HG02870 (cell line): ENCODE measurements around the gene CFDP1.

Experiments
- ATAC-seq: cut with Tn5 transposase; IDR thresholded peaks from one replicate; pipeline ENCODE4 v1.9.1; 2021; ENCODE audit warnings: mild to moderate bottlenecking, moderate library complexity; ENCODE audit not compliant: unreplicated experiment

The CFDP1 gene

GRCh38 chr16:75256696-75257343, 176.5 kb downstream of the CFDP1 start:
- ATAC-seq: no peak

- no peak for ATAC-seq
Observed at GRCh38 chr16:75256059-75256571, 177.2 kb downstream of the CFDP1 start.

GRCh38 chr16:75254359-75254837, 178.9 kb downstream of the CFDP1 start:
- ATAC-seq: no peak

- ATAC-seq: no peak
Observed at GRCh38 chr16:75252946-75253911, 180.1 kb downstream of the CFDP1 start.

GRCh38 chr16:75252049-75252864, 181.0 kb downstream of the CFDP1 start:
- ATAC-seq: no peak

- ATAC-seq: peak; percentile 70
Observed at GRCh38 chr16:75251280-75252048, 181.8 kb downstream of the CFDP1 start, which contains the start of gene BCAR1. TSS of gene BCAR1 (minus strand) at chr16:75251624. CDS start at chr16:75251482, 142 bp downstream.

- ATAC-seq: peak; percentile 16
Observed at GRCh38 chr16:75250809-75251279, 182.5 kb downstream of the CFDP1 start.

- no peak for ATAC-seq
Observed at GRCh38 chr16:75250089-75250808, 183.1 kb downstream of the CFDP1 start.

GRCh38 chr16:75249441-75249840, 183.9 kb downstream of the CFDP1 start:
- no peak for ATAC-seq

GRCh38 chr16:75248536-75249380, 184.5 kb downstream of the CFDP1 start:
- no peak for ATAC-seq

GRCh38 chr16:75248142-75248535, 185.2 kb downstream of the CFDP1 start:
- ATAC-seq: no peak

GRCh38 chr16:75247249-75247648, 186.1 kb downstream of the CFDP1 start:
- ATAC-seq: no peak

GRCh38 chr16:75246504-75247205, 186.6 kb downstream of the CFDP1 start:
- ATAC-seq: no peak

GRCh38 chr16:75244844-75245758, 188.2 kb downstream of the CFDP1 start:
- no peak for ATAC-seq

- ATAC-seq: no peak
Observed at GRCh38 chr16:75244225-75244809, 189.0 kb downstream of the CFDP1 start.
